ENCODE results near the gene BAK1.

GRCh38 chr6:33581186-33581585 lies 1.1 kb upstream of the BAK1 start:
- TF ChIP-seq CTCF (IDR thresholded peaks at IDR 0.05) (no peak), POLR2A (IDR thresholded peaks at IDR 0.05) (no peak)

Data from esophagus squamous epithelium (tissue), 4 donors.